ENCODE measurements around the gene SMIM10.
"Not testable (repeated sequence)": the region's sequence is repeated elsewhere in the genome, so short reads cannot be mapped to it uniquely, and the experiment has no call there.

The SMIM10 gene

GRCh38 chrX:134990801-134991481 is at the start of gene SMIM10:
Gene SMIM10, plus strand, starts transcription at chrX:134990991. Its CDS starts 105 bp downstream, at chrX:134991096.
- H4K20me1 ChIP-seq (ENCODE audit: insufficient read depth): no peaks in the 10 kb centered on the region
- H2AFZ ChIP-seq (ENCODE audit: low read depth): no peak within 1 kb of the TSS
- H3K27ac ChIP-seq: no peak within 1 kb of the TSS
- H3K4me3 ChIP-seq (IDR thresholded peaks at IDR 0.05; ENCODE audit: insufficient read depth, low read depth, low read length): no peak within 1 kb of the TSS
- no peak within 1 kb of the TSS for H3K9ac ChIP-seq
- H3K36me3 ChIP-seq (ENCODE audit: insufficient read depth): no peaks in the 10 kb centered on the region
- H3K27me3 ChIP-seq (ENCODE audit: insufficient read depth, low read depth): no peaks in the 10 kb centered on the region
- no peaks in the 10 kb centered on the region for H3K79me2 ChIP-seq (ENCODE audit: insufficient read depth, low read depth)
- no peak within 1 kb of the TSS for H3K4me2 ChIP-seq
- peaks cover 4% of the 10 kb centered on the region for H3K4me1 ChIP-seq (ENCODE audit: low read depth, poor library complexity, severe bottlenecking)
- no peak for TF ChIP-seq CTCF (conservative IDR thresholded peaks at IDR 0.05; ENCODE audit: low read depth, low read length)

- not testable (repeated sequence) for H3K9ac ChIP-seq; H3K27me3 ChIP-seq (ENCODE audit: insufficient read depth, low read depth); H3K27ac ChIP-seq; H3K4me1 ChIP-seq (ENCODE audit: low read depth, poor library complexity, severe bottlenecking); H4K20me1 ChIP-seq (ENCODE audit: insufficient read depth); H3K4me2 ChIP-seq; H3K36me3 ChIP-seq (ENCODE audit: insufficient read depth); H3K4me3 ChIP-seq (IDR thresholded peaks at IDR 0.05; ENCODE audit: insufficient read depth, low read depth, low read length); H3K79me2 ChIP-seq (ENCODE audit: insufficient read depth, low read depth); H2AFZ ChIP-seq (ENCODE audit: low read depth)
Observed at GRCh38 chrX:134946364-134946763, 44.4 kb upstream of the SMIM10 start.

- H3K79me2 ChIP-seq (ENCODE audit: insufficient read depth, low read depth): no peaks in the 10 kb centered on the region
- no peaks in the 10 kb centered on the region for H3K27me3 ChIP-seq (ENCODE audit: insufficient read depth, low read depth)
- H3K4me3 ChIP-seq (IDR thresholded peaks at IDR 0.05; ENCODE audit: insufficient read depth, low read depth, low read length): no peak overlapping the region
- H3K36me3 ChIP-seq (ENCODE audit: insufficient read depth): no peaks in the 10 kb centered on the region
- no peaks in the 10 kb centered on the region for H4K20me1 ChIP-seq (ENCODE audit: insufficient read depth)
- H3K4me1 ChIP-seq (ENCODE audit: low read depth, poor library complexity, severe bottlenecking): no peaks in the 10 kb centered on the region
- H3K4me2 ChIP-seq: no peak overlapping the region
- H3K27ac ChIP-seq: no peak overlapping the region
- TF ChIP-seq CTCF (conservative IDR thresholded peaks at IDR 0.05; ENCODE audit: low read depth, low read length): no peak
- no peak overlapping the region for H2AFZ ChIP-seq (ENCODE audit: low read depth)
- no peak overlapping the region for H3K9ac ChIP-seq
Observed at GRCh38 chrX:134948333-134949241, 42.2 kb upstream of the SMIM10 start.

- Histone ChIP-seq H3K27me3 (ENCODE audit: insufficient read depth, low read depth) (no peaks in the 10 kb centered on the region), H3K4me2 (no peak overlapping the region), H4K20me1 (ENCODE audit: insufficient read depth) (no peaks in the 10 kb centered on the region), H3K27ac (no peak overlapping the region), H3K9ac (no peak overlapping the region), H3K36me3 (ENCODE audit: insufficient read depth) (no peaks in the 10 kb centered on the region), H3K4me3 (IDR thresholded peaks at IDR 0.05; ENCODE audit: insufficient read depth, low read depth, low read length) (no peak overlapping the region), H2AFZ (ENCODE audit: low read depth) (no peak overlapping the region), H3K79me2 (ENCODE audit: insufficient read depth, low read depth) (no peaks in the 10 kb centered on the region), H3K4me1 (ENCODE audit: low read depth, poor library complexity, severe bottlenecking) (no peaks in the 10 kb centered on the region)
- no peak for TF ChIP-seq CTCF (conservative IDR thresholded peaks at IDR 0.05; ENCODE audit: low read depth, low read length)
Observed at GRCh38 chrX:134949271-134949670, 41.5 kb upstream of the SMIM10 start.

Data from KMS-11 (cell line).